Stimulated activated CD4-positive, alpha-beta T cell treated with anti-CD3 and anti-CD28 coated beads, TNF-alpha, amount 100 ng/mL, for 48 hours (primary cell): ENCODE measurements around the gene TMEM253.

ENCODE experiments used
- DNase-seq, 3 donors: peaks; one replicate each; pipeline ENCODE4 v3.0.0-alpha.2; 2020; ENCODE audit warnings: low read depth in 3 of 3

The TMEM253 gene

GRCh38 chr14:21103710-21104447 is 3.0 kb downstream of the TMEM253 start:
- peak; percentile 82 to 91 (median 90) for DNase-seq

- peak in 2 of 3 donors; percentile 41 to 55 for DNase-seq
These were observed 3.7 kb downstream of the TMEM253 start for GRCh38 chr14:21104448-21105060.

DNA sequence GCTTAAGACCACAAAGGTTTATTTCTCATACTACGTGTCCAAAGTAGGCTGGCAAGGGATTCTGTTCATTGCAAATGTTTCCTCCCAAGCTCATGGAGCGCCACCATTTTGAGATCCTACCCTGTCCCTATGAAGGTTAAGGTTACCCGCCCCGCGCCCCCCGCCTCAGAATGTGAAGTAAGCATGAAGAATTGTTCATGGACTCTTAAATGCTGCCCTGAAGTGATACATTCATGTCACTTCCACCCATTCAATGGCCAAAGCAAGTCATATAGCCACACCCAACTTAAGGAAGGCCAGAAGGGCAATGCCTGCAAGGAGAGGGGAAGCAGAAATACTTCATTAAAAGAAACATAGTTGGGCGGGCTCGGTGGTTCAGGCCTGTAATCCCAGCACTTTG is 4.2 kb downstream of the TMEM253 start:
- no peak for DNase-seq

DNA sequence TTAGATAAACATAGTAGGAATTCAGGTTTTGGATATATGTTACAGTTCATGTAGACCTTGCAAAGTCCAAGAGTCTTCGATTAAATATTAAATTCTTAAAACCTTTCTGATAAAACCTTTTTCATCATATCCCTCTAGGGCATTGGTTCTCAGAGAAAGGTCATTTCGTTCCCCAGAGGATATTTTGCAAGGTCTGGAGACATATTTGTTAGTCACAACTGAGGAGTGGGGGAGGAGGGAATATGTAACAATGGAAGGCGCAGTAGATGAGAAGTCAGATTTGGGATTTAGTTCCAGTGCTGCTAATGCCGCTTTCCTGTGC is 5.3 kb downstream of the TMEM253 start:
- DNase-seq, result no peak

GRCh38 chr14:21106498-21107282 is 5.8 kb downstream of the TMEM253 start:
- peak in 2 of 3 donors; percentile 60 to 68 for DNase-seq

DNA sequence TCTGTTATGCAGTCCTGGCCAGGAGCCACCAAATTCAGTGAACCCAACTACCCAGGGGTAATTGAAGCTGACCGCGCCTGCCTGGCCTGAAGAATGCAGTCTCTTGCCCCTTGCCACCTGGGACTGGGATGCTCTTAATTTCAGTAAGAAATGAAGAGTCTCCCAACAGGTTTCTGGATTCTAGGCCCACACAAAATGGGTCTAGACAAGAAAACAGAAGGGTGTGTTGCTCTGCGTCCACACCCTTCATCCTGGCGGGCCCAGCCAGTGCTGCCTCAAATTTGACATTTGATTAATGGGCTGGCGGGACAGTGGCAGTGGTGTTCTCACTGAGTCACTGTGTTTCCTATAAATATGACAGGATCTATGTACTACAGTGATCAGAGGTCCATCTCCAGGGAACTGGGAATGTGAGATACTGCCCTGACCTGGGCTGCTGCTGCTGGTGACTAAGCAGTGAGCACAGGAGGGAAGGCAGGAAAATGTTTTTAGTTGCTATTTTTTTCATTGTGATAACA is 6.5 kb downstream of the TMEM253 start:
- DNase-seq, result no peak

GRCh38 chr14:21108791-21109190 is 7.9 kb downstream of the TMEM253 start:
- DNase-seq, result no peak

GRCh38 chr14:21109377-21110138 is 8.7 kb downstream of the TMEM253 start:
- DNase-seq, result peak in 1 of 3 donors; percentile 47

GRCh38 chr14:21112255-21112654 is 11.4 kb downstream of the TMEM253 start:
- no peak for DNase-seq

DNA sequence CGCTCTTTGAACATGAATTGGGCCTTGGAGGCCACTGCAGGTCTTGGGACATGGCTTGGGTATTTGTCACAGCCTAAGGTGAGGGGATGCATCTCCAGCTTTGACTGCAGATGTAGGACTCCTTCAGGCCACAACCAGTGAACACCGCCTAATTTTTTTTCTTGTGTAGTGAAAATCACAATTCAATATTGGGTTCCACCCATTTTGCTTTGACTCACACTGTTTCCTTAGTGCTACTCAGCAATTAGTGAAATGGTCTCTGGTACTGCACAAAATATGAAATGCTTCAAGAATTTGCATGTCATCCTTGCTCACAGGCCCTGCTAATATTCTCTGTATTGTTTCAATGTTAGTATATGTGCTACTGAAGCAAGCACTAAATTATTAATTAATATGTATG is 12.5 kb downstream of the TMEM253 start:
- no peak for DNase-seq

DNA sequence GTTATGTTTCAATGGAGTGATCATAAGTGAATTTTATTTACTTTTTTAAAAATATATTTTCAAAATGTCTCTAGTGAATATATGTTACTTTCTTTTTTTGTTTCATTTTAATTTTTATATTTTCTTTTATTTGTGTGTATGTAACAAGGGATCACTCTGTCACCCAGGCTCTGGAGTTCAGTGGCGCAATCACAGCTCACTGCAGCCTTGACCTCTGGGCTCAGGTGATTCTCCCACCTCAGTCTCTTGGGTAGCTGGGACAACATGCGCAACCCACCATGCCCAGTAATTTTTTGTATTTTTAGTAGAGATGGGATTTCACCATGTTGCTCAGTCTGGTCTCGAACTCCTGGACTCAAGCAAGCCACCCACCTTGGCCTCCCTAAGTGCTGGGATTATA is 18.1 kb downstream of the TMEM253 start:
- DNase-seq, result no peak

GRCh38 chr14:21120686-21121085 is 19.8 kb downstream of the TMEM253 start:
- no peak for DNase-seq

GRCh38 chr14:21121122-21121521 is 20.3 kb downstream of the TMEM253 start:
- no peak for DNase-seq

DNA sequence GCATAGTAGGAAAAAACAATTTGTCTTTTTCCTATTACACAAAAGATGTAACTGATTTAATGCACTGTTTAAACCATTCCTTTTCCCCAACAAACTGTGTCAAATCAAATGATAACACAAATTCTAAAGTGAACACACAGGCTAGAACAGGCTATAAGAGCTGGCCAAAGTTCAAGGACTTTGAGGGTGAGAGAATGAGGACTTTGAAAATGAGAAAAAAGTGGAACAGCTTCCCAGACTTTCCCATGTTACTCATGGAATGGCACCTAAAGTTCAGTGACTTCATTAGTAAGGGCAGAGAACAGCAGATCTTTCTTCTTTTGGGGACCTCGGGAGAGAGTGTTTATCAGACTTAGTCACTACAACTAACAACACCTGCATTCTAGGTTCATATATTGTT is 22.6 kb downstream of the TMEM253 start:
- no peak for DNase-seq

- no peak for DNase-seq
These were observed 33.0 kb downstream of the TMEM253 start for GRCh38 chr14:21133901-21134300.

DNA sequence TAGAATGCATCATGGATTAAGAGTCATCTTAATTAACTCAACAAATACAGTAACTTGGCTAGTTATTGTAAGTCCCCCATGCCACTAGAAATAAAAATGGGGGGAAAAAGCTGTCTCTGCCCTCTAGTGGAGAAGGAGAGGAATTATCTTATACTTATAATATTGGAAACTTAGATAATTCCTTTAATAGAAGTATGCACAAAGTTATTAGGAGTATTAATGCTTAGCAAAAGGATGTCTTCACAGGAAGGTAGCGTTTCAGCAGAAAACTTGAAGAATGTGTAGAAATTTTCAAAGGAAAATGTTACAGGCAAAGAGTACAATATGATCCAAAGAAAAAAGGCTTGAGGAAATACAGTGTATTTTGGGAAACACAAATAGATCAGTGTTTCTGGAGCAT is 35.2 kb downstream of the TMEM253 start:
- DNase-seq, result no peak

DNA sequence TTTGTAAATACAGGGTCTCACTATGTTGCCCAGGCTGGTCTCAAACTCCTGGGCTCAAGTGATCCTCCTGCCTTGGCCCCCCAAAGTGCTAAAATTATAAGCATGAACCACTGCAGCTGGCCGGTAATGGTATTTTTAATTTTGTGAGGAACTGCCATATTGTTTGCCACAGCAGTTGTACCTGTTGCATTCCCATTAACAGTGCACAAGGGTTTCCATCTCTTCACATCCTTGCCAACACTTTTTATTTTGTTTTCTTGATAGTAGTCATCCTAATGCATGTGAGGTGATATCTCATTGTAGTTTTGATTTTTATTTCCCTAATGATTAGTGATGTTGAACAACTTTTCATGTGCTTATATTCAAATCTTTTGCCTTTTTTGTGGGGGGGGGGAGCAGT is 41.5 kb downstream of the TMEM253 start:
- DNase-seq, result no peak

- no peak for DNase-seq
These were observed 44.6 kb downstream of the TMEM253 start for GRCh38 chr14:21145437-21145836.

- DNase-seq, result no peak
These were observed 48.9 kb downstream of the TMEM253 start for GRCh38 chr14:21149641-21150367.
